Adipocyte (in vitro differentiated cells): ENCODE results near the gene NUDT5.
"Not testable (repeated sequence)": the region's sequence is repeated elsewhere in the genome, so short reads cannot be mapped to it uniquely, and the experiment has no call there.

Experiments used
- DNase-seq: peaks from one replicate; pipeline ENCODE4 v3.0.0-alpha.2; 2015; ENCODE audit warnings: low read depth
- H3K27me3 ChIP-seq: replicated peaks from 2 replicates; pipeline ENCODE4 v1.7.0; 2013; ENCODE audit warnings: mild to moderate bottlenecking, low read length, moderate library complexity; ENCODE audit not compliant: control insufficient read depth, insufficient read depth
- H3K36me3 ChIP-seq: 2 replicates; pipeline ENCODE4 v1.7.0; 2013; ENCODE audit warnings: low read length, mild to moderate bottlenecking, moderate library complexity; ENCODE audit not compliant: control insufficient read depth, insufficient read depth, severe bottlenecking
- H3K4me1 ChIP-seq: 2 replicates; pipeline ENCODE4 v1.7.0; 2013; ENCODE audit warnings: mild to moderate bottlenecking, low read length, moderate library complexity; ENCODE audit not compliant: control insufficient read depth, insufficient read depth
- H3K4me3 ChIP-seq: 2 replicates; pipeline ENCODE4 v1.7.0; 2013; ENCODE audit warnings: mild to moderate bottlenecking, low read length, moderate library complexity
- H3K9ac ChIP-seq: 2 replicates; pipeline ENCODE4 v1.7.0; 2013; ENCODE audit warnings: mild to moderate bottlenecking, low read length, moderate library complexity
- H3K9me3 ChIP-seq: 2 replicates; pipeline ENCODE4 v1.7.0; 2013; ENCODE audit warnings: mild to moderate bottlenecking, low read length, moderate library complexity; ENCODE audit not compliant: control insufficient read depth

Gene NUDT5

DNA sequence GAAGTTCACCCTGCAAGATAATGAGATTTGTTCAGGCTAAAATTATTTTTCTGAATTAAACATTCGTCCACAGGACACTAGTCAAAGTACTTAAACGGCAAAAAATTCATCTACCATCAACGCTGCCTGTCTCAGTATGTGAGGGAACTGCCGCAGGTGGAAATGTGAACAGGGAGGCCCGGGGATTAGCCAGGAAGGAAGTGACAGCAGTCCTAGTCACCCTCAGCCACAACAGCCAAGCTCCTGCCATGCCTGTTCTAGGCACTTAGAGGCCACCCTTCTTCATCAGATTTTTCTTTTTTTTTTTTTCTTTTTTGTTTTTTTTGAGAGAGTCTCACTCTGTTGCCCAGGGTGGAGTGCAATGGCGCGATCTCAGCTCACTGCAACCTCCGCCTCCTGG is 9.4 kb downstream of the NUDT5 start:
- DNase-seq, result no peak
- peaks cover 50% of the 10 kb centered on the region for H3K36me3 ChIP-seq
- H3K4me3 ChIP-seq, result no peak overlapping the region
- H3K27me3 ChIP-seq, result no peaks in the 10 kb centered on the region
- peaks cover 10% of the 10 kb centered on the region for H3K4me1 ChIP-seq
- H3K9ac ChIP-seq, result no peak overlapping the region
- no peaks in the 10 kb centered on the region for H3K9me3 ChIP-seq

DNA sequence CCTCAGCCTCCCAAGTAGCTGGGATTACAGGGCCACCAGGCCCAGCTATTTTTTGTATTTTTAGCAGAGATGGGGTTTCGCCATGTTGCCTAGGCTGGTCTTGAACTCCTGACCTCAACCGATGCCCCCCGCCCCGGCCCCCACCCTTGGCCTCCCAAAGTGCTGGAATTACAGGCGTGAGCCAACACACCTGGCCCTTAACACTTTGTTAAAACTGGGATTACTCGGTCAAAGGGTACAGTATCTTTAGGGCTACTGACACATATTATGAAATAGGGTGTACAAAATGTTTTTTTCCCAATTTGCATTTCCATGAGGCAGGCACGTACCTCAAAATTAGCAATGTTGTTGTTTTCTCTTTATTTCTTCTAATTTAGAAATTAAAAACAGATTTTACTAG is 11.5 kb downstream of the NUDT5 start:
- Histone ChIP-seq H3K9ac (no peak overlapping the region), H3K36me3 (peaks cover 62% of the 10 kb centered on the region), H3K4me3 (no peak overlapping the region), H3K4me1 (peaks cover 9% of the 10 kb centered on the region), H3K27me3 (no peaks in the 10 kb centered on the region), H3K9me3 (no peaks in the 10 kb centered on the region)
- DNase-seq, result no peak

DNA sequence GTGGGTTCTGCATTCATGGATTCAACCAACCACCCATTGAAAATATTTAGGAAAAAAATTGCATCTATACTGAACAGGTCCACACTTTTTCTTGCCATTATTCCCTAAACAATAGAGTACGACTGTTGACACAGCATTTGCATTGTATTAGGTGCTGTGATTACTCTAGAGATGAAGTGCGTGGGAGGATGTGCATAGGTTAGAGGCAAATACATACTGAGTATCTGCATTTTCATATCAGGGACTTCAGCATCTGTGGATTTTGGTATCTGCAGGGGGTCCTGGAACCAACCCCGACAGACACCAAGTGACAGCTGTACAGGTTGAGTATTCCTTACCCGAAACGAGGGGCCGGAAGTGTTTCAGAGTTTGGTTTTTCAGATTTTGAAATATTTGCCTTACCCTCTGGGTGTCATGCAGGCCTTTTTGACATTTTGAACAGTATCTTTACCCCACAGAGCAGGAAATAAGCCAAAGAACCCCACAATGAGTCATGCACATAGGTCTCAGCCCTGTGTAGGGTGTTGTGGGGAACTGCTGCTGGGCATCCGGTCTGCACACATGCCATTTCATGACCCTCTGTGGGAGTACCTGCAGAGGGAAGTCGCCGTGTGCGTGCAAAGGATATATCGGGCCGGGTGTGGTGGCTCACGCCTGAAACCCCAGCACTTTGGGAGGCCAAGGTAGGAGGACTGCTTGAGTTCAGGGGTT is 14.5 kb downstream of the NUDT5 start:
- no peak overlapping the region for H3K9ac ChIP-seq
- no peaks in the 10 kb centered on the region for H3K27me3 ChIP-seq
- no peak for DNase-seq
- peaks cover 9% of the 10 kb centered on the region for H3K4me1 ChIP-seq
- peaks cover 71% of the 10 kb centered on the region for H3K36me3 ChIP-seq
- H3K4me3 ChIP-seq, result no peak overlapping the region
- H3K9me3 ChIP-seq, result no peaks in the 10 kb centered on the region

DNA sequence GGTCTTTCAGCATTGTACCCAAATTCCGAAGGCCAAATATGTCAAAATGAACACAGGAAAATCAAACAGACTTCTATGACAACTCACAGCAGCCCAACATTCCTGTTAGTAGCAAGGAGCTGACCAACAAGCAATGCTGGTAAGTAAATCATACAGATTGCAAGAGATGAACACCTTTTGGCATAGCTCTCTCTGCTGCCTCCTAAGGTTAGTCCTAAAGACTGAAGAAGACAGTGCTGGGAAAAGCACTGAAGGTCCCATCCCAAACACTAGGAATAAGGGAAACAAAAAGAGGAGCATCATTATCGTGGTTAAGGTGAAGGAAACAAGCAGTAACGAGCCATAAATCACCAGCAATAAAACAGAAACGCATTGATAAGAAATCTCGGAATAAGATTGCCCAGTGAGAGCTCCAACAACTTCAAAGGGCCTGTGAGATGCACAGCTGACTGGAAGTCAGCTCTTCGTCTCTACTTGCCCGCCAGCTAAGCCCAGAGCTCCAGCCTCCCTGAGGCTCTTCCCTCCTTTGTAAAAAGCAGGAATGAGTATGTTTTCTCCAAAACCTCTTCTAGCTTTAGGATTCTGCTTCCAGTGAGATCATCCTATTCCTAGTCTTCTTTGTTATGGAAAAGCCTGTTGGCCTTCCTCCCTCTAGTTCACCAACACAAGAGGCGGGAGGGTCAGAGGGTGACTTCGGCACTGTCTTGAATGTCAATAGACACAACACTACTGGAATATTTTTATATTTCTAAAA is 15.3 kb downstream of the NUDT5 start:
- peaks cover 9% of the 10 kb centered on the region for H3K4me1 ChIP-seq
- H3K9me3 ChIP-seq, result no peaks in the 10 kb centered on the region
- no peaks in the 10 kb centered on the region for H3K27me3 ChIP-seq
- H3K4me3 ChIP-seq, result no peak overlapping the region
- no peak overlapping the region for H3K9ac ChIP-seq
- no peak for DNase-seq
- peaks cover 65% of the 10 kb centered on the region for H3K36me3 ChIP-seq

DNA sequence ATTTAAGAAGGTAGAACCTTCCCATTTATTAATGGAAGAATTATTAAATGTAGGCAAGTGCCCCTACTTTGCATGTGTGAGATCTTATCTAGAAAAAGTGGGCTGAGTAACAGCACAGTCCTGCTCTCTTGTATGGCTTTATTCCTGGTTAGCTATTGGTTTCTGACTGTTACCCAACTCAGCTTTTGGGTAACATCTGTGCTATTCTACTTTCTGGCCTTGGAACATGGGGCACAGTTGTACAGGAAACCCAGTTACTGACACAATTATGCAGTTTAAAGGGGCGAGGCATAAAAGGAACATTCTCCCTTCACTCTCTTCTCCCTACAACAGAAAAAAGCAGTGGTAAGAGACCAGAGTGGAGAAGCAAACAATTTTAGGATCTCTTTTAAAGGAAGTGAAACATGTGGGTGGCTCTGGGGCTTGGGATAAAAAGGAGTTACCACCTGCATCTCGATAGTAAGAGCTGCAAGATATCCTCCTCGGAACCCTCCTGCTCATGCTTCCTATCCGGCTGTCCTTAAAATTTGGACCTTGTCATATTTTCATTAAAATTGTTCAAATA is 16.0 kb downstream of the NUDT5 start:
- Histone ChIP-seq H3K9me3 (no peaks in the 10 kb centered on the region), H3K36me3 (peaks cover 64% of the 10 kb centered on the region), H3K9ac (no peak overlapping the region), H3K4me1 (peaks cover 9% of the 10 kb centered on the region), H3K4me3 (no peak overlapping the region), H3K27me3 (no peaks in the 10 kb centered on the region)
- DNase-seq, result no peak

DNA sequence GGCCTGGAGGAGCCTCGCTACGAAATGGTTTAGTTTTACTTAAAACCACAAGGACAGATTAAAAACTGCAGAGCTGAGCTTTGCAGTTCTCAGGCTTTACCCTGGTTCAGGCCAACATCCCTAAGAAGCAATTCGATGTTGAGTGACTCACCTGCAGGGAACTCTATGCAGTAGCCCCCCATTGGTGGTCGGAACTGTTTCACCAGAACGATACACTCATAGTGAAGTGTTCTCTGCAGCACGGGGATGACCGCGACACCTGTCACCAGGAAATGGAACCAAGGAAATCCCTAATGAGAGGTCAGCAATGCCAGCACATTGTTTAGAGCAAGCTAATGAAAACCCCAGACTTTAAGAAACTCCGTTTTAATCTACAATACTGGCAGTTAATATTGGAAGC is 18.0 kb downstream of the NUDT5 start:
- no peaks in the 10 kb centered on the region for H3K27me3 ChIP-seq
- no peaks in the 10 kb centered on the region for H3K9me3 ChIP-seq
- no peak for DNase-seq
- H3K4me1 ChIP-seq, result peaks cover 9% of the 10 kb centered on the region
- H3K4me3 ChIP-seq, result no peak overlapping the region
- H3K36me3 ChIP-seq, result peaks cover 71% of the 10 kb centered on the region
- no peak overlapping the region for H3K9ac ChIP-seq

DNA sequence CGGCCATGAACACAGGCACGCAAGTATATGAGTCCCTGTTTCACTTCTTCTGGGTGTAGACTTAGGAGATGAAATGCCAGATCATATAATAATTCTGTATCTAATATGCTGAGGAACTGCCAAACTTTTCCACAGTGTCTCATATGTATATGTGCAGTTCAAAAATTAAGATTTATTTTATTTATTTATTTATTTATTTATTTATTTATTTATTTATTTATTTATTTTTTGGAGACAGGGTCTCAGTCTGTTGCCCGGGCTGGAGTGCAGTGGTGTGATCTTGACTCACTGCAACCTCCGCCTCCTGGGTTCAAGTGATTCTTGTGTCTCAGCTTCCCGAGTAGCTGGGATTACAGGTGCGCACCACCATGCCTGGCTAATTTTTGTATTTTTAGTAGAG is 24.2 kb downstream of the NUDT5 start:
- not testable (repeated sequence) for DNase-seq, H3K27me3 ChIP-seq, H3K9me3 ChIP-seq, H3K4me3 ChIP-seq, H3K4me1 ChIP-seq, H3K9ac ChIP-seq
- peaks cover 88% of the 10 kb centered on the region for H3K36me3 ChIP-seq

DNA sequence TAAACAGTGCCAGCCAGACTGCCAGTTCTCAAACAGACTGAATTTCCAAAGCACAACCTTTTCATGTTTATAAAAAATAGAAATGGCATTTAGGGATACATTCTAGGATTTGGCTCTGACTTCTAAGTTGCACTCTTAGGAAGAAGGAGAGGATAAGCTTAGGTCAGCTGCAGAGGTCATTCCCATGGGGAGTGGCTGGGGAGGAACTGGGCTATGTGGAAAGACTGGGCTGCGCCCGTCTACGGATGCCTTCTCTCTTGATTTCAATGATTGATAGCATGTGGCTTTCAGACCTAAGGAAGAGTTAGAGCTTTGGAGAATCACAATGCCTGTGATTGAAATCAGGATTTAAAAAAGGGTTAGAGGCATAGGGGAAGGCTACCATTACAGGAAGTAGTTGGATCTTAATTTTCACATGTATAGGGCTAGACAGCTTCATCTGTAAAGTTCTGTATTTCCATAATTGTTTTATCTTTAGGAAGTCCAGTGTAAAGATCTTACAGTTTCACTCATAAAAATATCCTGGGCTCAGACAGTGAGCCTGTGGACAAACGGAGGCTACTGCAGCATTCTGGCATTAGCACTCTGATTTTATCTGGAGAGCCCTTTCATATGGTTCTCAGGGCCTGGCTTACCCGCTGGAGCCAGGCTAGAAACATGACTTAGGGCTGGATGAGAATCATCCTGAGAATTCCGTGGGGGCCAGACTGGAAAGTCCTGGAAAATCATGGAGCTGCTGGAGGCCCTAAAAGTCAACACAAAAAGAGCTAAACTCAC is 29.5 kb downstream of the NUDT5 start:
- Histone ChIP-seq H3K9ac (no peak overlapping the region), H3K4me3 (no peak overlapping the region), H3K36me3 (peaks cover 78% of the 10 kb centered on the region), H3K27me3 (no peaks in the 10 kb centered on the region), H3K9me3 (no peaks in the 10 kb centered on the region), H3K4me1 (peaks cover 10% of the 10 kb centered on the region)
- no peak for DNase-seq

DNA sequence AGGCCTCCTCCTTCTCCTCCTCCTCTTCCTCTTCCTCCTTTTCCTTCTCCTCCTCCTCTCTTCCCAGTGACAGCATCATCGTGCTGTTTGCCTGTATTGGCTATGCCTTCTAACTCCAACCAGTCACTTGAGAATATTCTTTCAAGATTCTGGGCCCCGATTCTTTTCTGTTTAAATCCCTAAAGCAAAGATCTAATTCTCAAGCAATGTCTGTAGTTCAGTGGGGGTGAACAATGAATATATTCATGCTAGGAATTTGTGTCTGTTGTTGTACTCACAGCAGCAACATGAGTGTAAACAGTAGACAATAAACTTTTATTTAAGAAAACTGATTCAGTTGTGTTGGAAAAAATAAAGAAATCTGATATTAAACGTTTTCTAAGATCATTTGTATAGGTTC is 30.7 kb downstream of the NUDT5 start:
- H3K4me1 ChIP-seq, result peaks cover 10% of the 10 kb centered on the region
- no peaks in the 10 kb centered on the region for H3K9me3 ChIP-seq
- no peaks in the 10 kb centered on the region for H3K27me3 ChIP-seq
- no peak overlapping the region for H3K4me3 ChIP-seq
- peaks cover 77% of the 10 kb centered on the region for H3K36me3 ChIP-seq
- H3K9ac ChIP-seq, result no peak overlapping the region
- no peak for DNase-seq

DNA sequence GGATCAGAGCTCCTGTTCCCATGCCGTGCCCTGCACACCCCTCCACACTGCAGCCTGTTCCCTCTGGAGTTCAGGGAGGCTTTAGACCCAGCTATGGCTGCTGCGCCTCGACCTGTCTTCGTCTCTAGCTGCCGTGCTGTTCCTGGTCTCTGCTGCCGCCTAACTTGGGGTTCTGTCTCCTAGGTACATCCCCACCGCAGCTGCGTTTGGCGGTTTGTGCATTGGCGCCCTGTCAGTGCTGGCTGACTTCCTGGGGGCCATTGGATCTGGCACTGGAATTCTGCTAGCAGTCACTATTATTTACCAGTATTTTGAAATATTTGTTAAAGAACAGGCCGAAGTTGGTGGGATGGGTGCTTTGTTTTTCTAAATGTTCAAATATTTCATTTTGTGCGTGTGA is 31.6 kb downstream of the NUDT5 start:
- Histone ChIP-seq H3K36me3 (peaks cover 77% of the 10 kb centered on the region), H3K4me1 (peaks cover 10% of the 10 kb centered on the region), H3K27me3 (no peaks in the 10 kb centered on the region), H3K9ac (no peak overlapping the region), H3K9me3 (no peaks in the 10 kb centered on the region), H3K4me3 (no peak overlapping the region)
- DNase-seq, result no peak

DNA sequence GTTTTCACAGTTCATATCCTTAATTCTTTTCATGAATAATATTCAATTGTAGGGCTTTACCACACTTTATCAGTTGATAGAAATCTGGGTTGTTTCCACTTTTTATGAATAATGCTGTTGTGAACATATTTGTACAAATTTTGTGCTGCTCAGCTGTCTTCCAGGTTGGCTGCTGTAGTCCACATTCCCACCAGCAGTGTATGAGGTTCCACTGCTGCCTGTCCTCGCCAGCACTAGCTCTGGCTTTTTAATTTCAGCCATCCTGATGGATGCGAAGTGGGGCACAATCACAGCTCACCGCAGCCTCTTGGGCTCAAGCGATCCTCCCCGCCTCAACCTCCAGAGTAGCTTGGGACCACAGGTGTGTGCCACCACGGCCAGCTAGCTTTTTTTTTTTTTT is 32.8 kb downstream of the NUDT5 start:
- peaks cover 74% of the 10 kb centered on the region for H3K36me3 ChIP-seq
- H3K9me3 ChIP-seq, result no peaks in the 10 kb centered on the region
- no peak overlapping the region for H3K9ac ChIP-seq
- peaks cover 10% of the 10 kb centered on the region for H3K4me1 ChIP-seq
- no peak overlapping the region for H3K4me3 ChIP-seq
- no peaks in the 10 kb centered on the region for H3K27me3 ChIP-seq
- no peak for DNase-seq
